Prostate gland (tissue), 2 donors: Measurements from ENCODE around the gene UST. TPM values are rescaled to one million over a fixed set of nuclear protein-coding genes. Genes with fewer than 3 reads are reported as not detected.

Experiments used
- DNase-seq: peaks from one replicate; pipeline ENCODE4 v3.0.0-alpha.2; 2019; ENCODE audit warnings: low spot score
- H3K27ac ChIP-seq, 2 donors: fragments of 200-600 bp; sonication (generic); 2 replicates each; pipeline ENCODE4 v1.5.1; 2017 to 2019
- H3K27me3 ChIP-seq: fragments of 200-600 bp; sonication (generic); replicated peaks from 2 replicates; pipeline ENCODE4 v1.5.1; 2019; ENCODE audit not compliant: insufficient read depth
- H3K36me3 ChIP-seq, 2 donors: fragments of 200-600 bp; sonication (generic); 1 replicate in 1 of 2; 2 replicates in 1 of 2; pipeline versions ENCODE4 v1.5.1 to v1.8.1; 2017 to 2019
- H3K4me1 ChIP-seq: fragments of 200-600 bp; sonication (generic); replicated peaks from 2 replicates; pipeline ENCODE4 v1.5.1; 2019
- H3K4me3 ChIP-seq, 2 donors: fragments of 200-600 bp; sonication (generic); 2 replicates each; pipeline ENCODE4 v1.5.1; 2017 to 2019
- H3K9me3 ChIP-seq: fragments of 200-600 bp; sonication (generic); 2 replicates; pipeline ENCODE4 v1.5.1; 2017
- POLR2A ChIP-seq: fragments of 450-650 bp; IDR thresholded peaks from one replicate; pipeline ENCODE4 v1.6.1; 2016; ENCODE audit warnings: antibody characterized with exemption, mild to moderate bottlenecking
- POLR2AphosphoS5 ChIP-seq: sonication (generic); formaldehyde crosslinking; IDR thresholded peaks from one replicate; pipeline ENCODE4 v1.6.1; 2017; ENCODE audit warnings: antibody characterized with exemption
- WGBS: methylation state at CpG from one replicate; pipeline ENCODE4 v1.1.5; 2018; 5-methylcytosine and 5-hydroxymethylcytosine counted together
- intact Hi-C: fragments of 100-400 bp; cut with DNase I; formaldehyde crosslinking; loops from one replicate; pipeline ENCODE4 v1.14.2; 2022
- total RNA-seq, 2 donors: library from RNA; depleted of rRNA; stranded (reverse); fragments of >200 nt; gene quantifications; one replicate each; pipeline ENCODE4 v1.1.0, GENCODE V29; 2016
- TF ChIP-seq, protein P1 (sequence below), 4 experiments: fragments of 200-600 bp in 2 of 4; fragments of 450-650 bp in 2 of 4; sonication (generic) in 2 of 4; IDR thresholded peaks; 1 replicate in 3 of 4; 2 replicates in 1 of 4; pipeline ENCODE4 v1.5.1; 2016 to 2019; ENCODE audit warnings: antibody characterized with exemption in 4 of 4, mild to moderate bottlenecking in 2 of 4, moderate library complexity in 2 of 4

UST gene, protein sequence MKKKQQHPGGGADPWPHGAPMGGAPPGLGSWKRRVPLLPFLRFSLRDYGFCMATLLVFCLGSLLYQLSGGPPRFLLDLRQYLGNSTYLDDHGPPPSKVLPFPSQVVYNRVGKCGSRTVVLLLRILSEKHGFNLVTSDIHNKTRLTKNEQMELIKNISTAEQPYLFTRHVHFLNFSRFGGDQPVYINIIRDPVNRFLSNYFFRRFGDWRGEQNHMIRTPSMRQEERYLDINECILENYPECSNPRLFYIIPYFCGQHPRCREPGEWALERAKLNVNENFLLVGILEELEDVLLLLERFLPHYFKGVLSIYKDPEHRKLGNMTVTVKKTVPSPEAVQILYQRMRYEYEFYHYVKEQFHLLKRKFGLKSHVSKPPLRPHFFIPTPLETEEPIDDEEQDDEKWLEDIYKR
- 10 to 100 TPM in 1 of 2 donors, 1 to 10 TPM in 1; 6.6 to 12.9 TPM for total RNA-seq

DNA sequence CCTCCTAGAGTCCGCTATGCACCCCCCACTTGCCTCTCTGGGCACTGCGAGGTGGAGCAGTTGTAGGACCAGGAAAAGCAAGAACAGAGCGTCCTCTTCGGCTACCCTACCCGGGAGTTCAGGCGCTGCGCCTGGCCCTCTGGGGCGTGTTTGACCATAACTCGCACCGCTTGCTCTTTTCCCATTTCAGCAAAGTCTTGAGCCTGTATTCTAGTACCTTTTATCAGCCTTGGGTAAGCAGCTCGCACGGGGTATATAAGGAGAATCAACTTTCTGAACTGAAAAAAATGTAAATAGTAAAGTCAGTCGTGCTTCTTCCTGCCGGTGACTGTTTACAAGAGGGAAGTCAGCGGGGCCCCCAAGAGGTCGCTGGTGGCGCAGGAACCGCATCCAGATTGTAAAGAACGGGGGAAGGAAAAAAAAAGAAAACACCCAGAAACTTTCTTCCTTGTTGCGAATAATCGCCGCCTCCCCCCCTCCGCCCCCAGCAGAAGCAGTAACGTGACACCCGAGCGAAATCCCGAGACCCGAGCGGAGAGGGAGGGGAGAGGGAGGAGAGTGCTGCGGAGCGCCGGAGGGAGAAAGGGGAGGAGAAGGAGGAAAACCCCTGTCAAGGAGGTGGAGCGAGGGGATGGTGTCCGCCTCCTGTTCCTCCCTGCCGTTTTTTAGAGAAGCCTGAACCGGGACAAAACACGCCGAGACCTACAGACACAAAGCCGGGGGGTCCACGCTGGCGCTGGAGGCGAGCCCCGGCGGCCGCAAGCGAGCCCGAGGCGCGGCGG, at the start of gene UST:
Gene UST (plus strand): TSS at position 668 of the 782 bp plus-strand sequence. CDS start 401 bp downstream, outside the sequence.
- DNase-seq: peak; percentile 87
- Histone ChIP-seq H3K9me3 (no peaks in the 10 kb centered on the region), H3K36me3 (no peaks in the 10 kb centered on the region), H3K27ac (peak within 1 kb of the TSS; percentile 72 to 83), H3K4me1 (no peaks in the 10 kb centered on the region), H3K27me3 (no peaks in the 10 kb centered on the region), H3K4me3 (peak within 1 kb of the TSS; percentile 61 to 65)
- intact Hi-C loops: loop anchor here (2.0 to 10.0 kb wide), 3 partner anchors 172 to 286 kb away; no protein-coding TSS in a partner anchor
- TF ChIP-seq, protein P1, sequence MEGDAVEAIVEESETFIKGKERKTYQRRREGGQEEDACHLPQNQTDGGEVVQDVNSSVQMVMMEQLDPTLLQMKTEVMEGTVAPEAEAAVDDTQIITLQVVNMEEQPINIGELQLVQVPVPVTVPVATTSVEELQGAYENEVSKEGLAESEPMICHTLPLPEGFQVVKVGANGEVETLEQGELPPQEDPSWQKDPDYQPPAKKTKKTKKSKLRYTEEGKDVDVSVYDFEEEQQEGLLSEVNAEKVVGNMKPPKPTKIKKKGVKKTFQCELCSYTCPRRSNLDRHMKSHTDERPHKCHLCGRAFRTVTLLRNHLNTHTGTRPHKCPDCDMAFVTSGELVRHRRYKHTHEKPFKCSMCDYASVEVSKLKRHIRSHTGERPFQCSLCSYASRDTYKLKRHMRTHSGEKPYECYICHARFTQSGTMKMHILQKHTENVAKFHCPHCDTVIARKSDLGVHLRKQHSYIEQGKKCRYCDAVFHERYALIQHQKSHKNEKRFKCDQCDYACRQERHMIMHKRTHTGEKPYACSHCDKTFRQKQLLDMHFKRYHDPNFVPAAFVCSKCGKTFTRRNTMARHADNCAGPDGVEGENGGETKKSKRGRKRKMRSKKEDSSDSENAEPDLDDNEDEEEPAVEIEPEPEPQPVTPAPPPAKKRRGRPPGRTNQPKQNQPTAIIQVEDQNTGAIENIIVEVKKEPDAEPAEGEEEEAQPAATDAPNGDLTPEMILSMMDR (IDR thresholded peaks at IDR 0.05): peak; percentile 6 to 53 (median 43)
- TF ChIP-seq POLR2AphosphoS5 (peak; percentile 73), POLR2A (peak; percentile 65)
- under 1% methylated on average over 47 of the region's 50 CpGs for WGBS

DNA sequence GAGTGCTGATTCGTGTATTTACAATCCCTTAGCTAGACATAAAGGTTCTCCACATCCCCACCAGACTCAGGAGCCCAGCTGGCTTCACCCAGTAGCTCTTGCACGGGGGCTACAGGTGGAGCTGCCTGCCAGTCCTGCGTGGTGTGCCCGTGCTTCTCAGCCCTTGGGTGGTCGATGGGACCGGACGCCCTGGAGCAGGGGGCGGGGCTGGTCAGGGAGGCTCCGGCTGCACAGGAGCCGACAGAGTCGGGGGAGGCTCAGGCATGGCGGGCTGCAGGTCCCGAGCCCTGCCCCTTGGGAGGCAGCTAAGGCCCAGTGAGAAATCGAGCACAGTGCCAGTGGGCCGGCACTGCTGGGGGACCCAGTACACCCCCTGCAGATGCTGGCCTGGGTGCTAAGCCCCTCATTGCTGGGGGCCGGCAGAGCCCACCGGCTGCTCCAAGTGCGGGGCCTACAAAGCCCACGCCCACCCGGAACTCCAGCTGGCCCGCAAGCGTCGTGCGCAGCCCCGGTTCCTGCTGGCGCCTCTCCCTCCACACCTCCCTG, 48.9 kb upstream of the UST start:
- 92% methylated on average over 20 of the region's 26 CpGs for WGBS

DNA sequence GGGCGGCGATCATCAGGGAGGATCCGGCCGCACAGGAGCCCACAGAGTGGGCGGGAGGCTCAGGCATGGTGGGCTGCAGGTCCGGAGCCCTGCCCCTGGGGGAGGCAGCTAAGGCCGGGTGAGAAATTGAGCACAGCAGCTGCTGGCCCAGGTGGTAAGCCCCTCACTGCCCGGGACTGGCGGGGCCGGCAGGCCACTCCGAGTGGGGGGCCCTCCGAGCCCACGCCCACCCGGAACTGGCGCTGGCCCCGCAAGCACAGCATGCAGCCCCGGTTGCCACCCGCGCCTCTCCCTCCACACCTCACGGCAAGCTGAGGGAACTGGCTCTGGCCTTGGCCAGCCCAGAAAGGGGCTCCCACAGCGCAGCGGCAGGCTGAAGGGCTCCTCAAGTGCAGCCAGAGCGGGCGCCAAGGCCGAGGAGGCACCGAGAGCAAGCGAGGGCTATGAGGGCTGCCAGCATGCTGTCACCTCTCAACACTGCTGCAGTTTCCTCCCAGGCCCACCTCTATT, 48.1 kb upstream of the UST start:
- DNase-seq: no peak
- H3K9me3 ChIP-seq: no peaks in the 10 kb centered on the region
- H3K4me3 ChIP-seq: no peak overlapping the region
- H3K36me3 ChIP-seq: no peaks in the 10 kb centered on the region
- TF ChIP-seq, protein P1 (IDR thresholded peaks at IDR 0.05): no peak
- TF ChIP-seq POLR2AphosphoS5: no peak
- TF ChIP-seq POLR2A: no peak
- 89% methylated on average over 11 of the region's 27 CpGs for WGBS
- H3K27me3 ChIP-seq: no peaks in the 10 kb centered on the region
- no peaks in the 10 kb centered on the region for H3K4me1 ChIP-seq
- intact Hi-C loops: no loop called here
- H3K27ac ChIP-seq: no peak overlapping the region

More for the DNA sequence above, 48.9 kb upstream of the UST start:
- intact Hi-C loops: no loop called here
- DNase-seq: no peak
- no peak overlapping the region for H3K27ac ChIP-seq
- no peaks in the 10 kb centered on the region for H3K4me1 ChIP-seq
- H3K9me3 ChIP-seq: no peaks in the 10 kb centered on the region
- H3K27me3 ChIP-seq: no peaks in the 10 kb centered on the region
- TF ChIP-seq, protein P1 (IDR thresholded peaks at IDR 0.05): no peak
- H3K4me3 ChIP-seq: no peak overlapping the region
- no peaks in the 10 kb centered on the region for H3K36me3 ChIP-seq

DNA sequence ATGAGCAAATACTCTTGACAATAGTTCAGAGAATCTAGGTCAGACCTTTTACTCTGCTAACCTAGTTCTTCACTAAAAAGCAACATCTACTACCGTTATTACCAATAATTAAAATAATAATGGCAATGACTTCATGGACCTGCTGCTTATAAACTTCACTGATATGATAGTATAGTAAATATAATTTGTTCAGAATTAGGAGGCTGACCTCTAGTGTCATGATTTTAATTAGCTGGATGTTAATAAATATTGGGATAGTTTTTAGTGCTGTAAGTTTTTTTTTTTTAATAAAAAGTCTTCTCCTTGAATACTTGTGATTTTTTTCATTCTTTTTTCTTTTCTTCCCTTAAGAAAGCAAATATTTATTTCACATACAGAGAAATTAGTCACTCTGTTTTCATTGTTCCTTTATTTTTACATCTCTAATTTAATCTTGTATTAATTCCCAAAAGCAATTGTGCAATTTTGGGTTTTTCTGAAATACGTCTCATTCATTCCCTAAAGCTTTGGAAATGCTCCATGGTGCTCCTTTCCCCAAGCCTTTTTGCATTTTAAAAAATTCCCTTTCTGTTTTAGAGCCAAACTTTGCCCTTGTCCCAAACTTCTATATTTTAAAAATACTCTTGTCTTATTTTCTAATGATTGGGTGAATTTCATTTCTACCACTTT, 46.6 kb upstream of the UST start:
- TF ChIP-seq POLR2AphosphoS5: no peak
- TF ChIP-seq, protein P1 (IDR thresholded peaks at IDR 0.05): no peak
- no peak for TF ChIP-seq POLR2A
- H3K4me3 ChIP-seq: peak overlapping the region in 1 of 2 donors; percentile 23
- H3K27me3 ChIP-seq: no peaks in the 10 kb centered on the region
- intact Hi-C loops: no loop called here
- H3K27ac ChIP-seq: no peak overlapping the region
- H3K36me3 ChIP-seq: no peaks in the 10 kb centered on the region
- no peak for DNase-seq
- WGBS: 46% methylated on average over 2 of the region's 2 CpGs
- no peaks in the 10 kb centered on the region for H3K4me1 ChIP-seq
- H3K9me3 ChIP-seq: no peaks in the 10 kb centered on the region
